Measurements from ENCODE around the gene RAB8A.

RAB8A gene

DNA sequence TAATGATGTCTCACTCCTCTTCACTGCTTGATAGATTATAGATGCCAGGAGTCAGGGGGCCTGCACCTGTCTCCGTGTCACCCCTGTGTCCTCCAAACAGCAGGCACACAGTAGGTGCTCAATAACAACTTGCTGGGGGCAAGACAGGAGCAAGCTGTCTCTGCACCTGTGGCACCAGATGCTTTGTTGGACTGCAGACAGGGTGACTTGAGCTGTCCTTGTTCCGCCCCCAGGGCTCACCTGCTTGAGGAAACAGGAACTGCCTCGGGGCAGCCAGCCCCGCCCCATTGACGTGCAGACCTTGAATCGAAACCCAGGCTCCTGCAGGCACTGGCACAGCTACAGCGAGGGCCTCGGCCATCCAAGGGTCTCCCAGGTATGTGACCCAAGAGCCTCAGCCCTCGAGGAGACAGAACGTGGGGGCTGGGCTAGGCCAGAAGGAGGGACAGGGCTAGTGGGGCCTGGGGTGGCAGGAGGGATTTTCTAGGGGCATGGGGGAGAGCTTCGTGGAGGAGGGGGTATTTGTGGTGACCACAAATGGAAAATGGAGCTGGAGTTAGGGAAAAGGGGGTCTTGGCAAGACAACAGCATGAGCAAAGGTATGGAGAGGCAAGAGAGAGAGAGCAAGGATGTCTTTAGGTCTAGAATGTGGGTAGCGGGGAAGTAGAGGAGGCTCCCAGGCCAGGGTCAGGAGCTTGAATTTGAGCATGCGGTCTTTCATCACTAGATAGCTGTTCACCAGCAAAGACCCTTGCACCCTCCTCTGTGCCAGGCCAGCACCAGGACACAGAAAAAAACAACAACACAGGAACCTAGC is 31.9 kb downstream of the RAB8A start, which contains the start of gene HSH2D:
TSS of gene HSH2D (plus strand) at position 287 of the 817 bp plus-strand sequence. CDS start 5,066 bp downstream, outside the sequence.
- POLR2A ChIA-PET (ENCODE audit: low non-redundant PET): no interaction called here
- peak; percentile 52 for DNase-seq (ENCODE audit: low spot score)
- CTCF ChIA-PET: interaction anchor here (0.6 to 1.1 kb wide), 2 partner anchors 20 to 131 kb away, joined by 3 read pairs; no protein-coding TSS in a partner anchor
- TF ChIP-seq, protein P1, sequence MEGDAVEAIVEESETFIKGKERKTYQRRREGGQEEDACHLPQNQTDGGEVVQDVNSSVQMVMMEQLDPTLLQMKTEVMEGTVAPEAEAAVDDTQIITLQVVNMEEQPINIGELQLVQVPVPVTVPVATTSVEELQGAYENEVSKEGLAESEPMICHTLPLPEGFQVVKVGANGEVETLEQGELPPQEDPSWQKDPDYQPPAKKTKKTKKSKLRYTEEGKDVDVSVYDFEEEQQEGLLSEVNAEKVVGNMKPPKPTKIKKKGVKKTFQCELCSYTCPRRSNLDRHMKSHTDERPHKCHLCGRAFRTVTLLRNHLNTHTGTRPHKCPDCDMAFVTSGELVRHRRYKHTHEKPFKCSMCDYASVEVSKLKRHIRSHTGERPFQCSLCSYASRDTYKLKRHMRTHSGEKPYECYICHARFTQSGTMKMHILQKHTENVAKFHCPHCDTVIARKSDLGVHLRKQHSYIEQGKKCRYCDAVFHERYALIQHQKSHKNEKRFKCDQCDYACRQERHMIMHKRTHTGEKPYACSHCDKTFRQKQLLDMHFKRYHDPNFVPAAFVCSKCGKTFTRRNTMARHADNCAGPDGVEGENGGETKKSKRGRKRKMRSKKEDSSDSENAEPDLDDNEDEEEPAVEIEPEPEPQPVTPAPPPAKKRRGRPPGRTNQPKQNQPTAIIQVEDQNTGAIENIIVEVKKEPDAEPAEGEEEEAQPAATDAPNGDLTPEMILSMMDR (conservative IDR thresholded peaks at IDR 0.05; ENCODE audit: low read depth): no peak
- H3K27ac ChIP-seq: no peak within 1 kb of the TSS

GRCh38 chr19:16144216-16144581 is 32.5 kb downstream of the RAB8A start:
- CTCF ChIA-PET: interaction anchor here (1.1 kb wide), 1 partner anchor 20 kb away, joined by 3 read pairs; no protein-coding TSS in a partner anchor
- H3K27ac ChIP-seq: no peak overlapping the region
- POLR2A ChIA-PET (ENCODE audit: low non-redundant PET): no interaction called here
- TF ChIP-seq, protein P1 (conservative IDR thresholded peaks at IDR 0.05; ENCODE audit: low read depth): no peak
- DNase-seq (ENCODE audit: low spot score): no peak

DNA sequence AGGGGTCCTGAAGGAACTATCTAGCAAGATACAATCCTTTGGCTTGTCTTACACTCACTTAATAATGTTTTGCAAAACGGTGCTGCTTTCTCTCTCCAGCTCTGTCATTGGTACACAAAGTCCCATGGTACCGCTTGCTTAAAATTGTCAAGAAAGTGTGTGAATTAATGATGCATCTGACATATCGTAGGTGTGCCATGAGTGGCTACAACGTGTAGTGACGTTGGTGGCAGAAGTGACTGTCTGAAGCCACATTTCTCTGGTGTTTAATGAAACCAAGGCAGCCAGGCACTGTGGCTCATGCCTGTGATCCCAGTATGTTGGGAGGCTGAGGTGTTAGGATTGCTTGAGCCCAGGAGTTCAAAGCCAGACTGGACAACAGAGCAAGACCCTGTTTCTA is 34.4 kb downstream of the RAB8A start:
- TF ChIP-seq, protein P1 (conservative IDR thresholded peaks at IDR 0.05; ENCODE audit: low read depth): no peak
- ChIA-PET POLR2A (ENCODE audit: low non-redundant PET) (interaction anchor here (0.6 kb wide), 1 partner anchor 10 kb away, joined by 3 read pairs; no protein-coding TSS in a partner anchor), CTCF (no interaction called here)
- H3K27ac ChIP-seq: no peak overlapping the region
- no peak for DNase-seq (ENCODE audit: low spot score)

GRCh38 chr19:16148443-16149229 is 36.9 kb downstream of the RAB8A start:
- H3K27ac ChIP-seq: peak overlapping the region; percentile 20
- CTCF ChIA-PET: interaction anchor here (0.6 kb wide), 1 partner anchor 9 kb away, joined by 5 read pairs; no protein-coding TSS in a partner anchor
- POLR2A ChIA-PET (ENCODE audit: low non-redundant PET): interaction anchor here (0.7 kb wide), 1 partner anchor 1872 kb away, joined by 4 read pairs; no protein-coding TSS in a partner anchor
- DNase-seq (ENCODE audit: low spot score): no peak
- TF ChIP-seq, protein P1 (conservative IDR thresholded peaks at IDR 0.05; ENCODE audit: low read depth): no peak

DNA sequence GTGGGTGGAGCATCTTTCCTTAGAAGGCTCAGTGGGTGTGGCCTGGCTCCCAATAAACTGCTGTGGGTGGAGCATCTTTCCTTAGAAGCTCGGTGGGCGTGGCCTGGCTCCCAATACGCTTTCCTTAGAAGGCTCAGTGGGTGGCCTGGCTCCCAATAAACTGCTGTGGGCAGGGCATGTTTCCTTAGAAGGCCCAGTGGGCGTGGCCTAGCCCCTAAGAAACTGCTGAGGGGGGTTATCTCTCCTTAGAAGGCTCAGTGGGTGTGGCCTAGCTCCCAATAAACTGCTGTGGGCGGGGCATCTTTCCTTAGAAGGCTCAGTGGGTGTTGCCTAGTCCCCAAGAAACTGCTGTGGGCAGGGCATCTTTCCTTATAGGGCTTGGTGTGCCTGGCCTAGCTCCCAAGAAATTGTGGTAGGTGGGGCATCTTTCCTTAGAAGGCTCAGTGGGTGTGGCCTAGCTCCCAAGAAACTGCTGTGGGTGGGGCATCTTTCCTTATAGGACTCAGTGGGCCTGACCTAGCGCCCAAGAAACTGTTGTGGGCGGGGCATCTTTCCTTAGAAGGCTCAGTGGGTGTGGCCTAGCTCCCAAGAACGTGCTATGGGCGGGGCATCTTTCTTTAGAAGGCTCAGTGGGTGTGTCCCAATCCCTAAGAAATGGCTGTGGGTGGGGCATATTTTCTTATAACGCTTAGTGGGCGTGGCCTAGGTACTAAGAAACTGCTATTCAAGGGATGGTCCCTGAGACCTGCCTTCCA is 42.1 kb downstream of the RAB8A start:
- ChIA-PET CTCF (no interaction called here), POLR2A (ENCODE audit: low non-redundant PET) (no interaction called here)
- TF ChIP-seq, protein P1 (conservative IDR thresholded peaks at IDR 0.05; ENCODE audit: low read depth): no peak
- no peak overlapping the region for H3K27ac ChIP-seq
- no peak for DNase-seq (ENCODE audit: low spot score)

GRCh38 chr19:16154557-16154956 is 42.9 kb downstream of the RAB8A start:
- POLR2A ChIA-PET (ENCODE audit: low non-redundant PET): no interaction called here
- CTCF ChIA-PET: no interaction called here
- no peak for DNase-seq (ENCODE audit: low spot score)
- TF ChIP-seq, protein P1 (conservative IDR thresholded peaks at IDR 0.05; ENCODE audit: low read depth): no peak
- no peak overlapping the region for H3K27ac ChIP-seq

All from RWPE1 (cell line).